ENCODE measurements around the gene PRKD2.
A peak's percentile ranks its signal among the peaks of the same experiment; 100 is the strongest.

Gene PRKD2

GRCh38 chr19:46698395-46699321 is 18.3 kb downstream of the PRKD2 start:
- DNase-seq: no peak

DNA sequence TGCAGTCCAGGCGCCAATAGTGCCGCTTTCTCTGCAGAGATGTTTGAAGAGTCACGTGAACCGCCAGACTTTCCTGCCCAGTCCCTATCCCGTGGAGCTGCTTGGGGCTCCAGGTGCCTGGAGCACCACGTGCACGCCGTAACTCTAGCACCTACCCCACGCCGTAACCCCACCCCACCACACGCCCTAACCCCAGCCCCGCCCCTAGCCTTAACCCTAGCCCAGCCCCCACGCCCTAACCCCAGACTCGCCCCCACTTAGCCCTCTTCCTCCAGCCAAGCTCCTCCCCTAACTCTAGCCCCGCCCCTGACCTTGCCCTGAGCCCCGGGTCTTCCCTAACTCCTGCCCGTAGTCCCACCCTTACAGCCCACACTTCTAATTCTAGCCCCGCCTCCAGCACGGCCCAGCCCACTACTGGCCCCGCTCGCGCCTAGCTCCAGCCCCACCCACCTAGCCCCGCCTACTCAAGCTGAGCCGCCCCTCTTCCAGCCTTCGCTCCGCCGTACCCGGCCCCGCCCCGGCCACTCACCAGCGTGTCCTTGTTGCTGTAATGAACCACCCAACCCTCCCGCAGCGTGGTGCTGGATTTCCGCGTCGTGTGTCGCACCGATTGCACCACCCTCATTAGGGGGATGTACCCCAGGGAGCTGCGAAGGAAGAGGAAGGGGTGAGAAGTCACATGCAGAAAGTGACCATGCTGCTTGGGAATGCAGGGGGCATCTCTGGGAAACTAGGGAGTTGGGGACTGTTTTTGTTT is 19.5 kb downstream of the PRKD2 start:
- peak; percentile 90 for DNase-seq

DNA sequence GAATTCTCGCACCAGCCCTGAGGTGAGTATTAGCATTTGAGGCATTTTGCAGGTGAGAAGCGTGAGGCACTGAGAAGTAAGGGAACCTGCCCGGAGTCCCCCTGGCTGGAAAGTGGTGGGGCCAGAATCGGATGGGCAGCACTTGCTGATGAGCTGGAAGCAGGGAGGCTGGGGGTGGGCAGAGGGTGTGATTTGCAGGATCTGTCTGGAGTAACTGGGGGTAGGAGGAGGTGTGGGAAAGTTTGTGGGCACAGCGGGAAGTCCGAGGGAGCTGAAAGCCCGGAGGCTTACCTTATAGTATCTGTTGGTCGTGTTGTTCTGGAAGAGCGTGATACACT is 20.1 kb downstream of the PRKD2 start:
- DNase-seq: no peak

- no peak for DNase-seq
These were observed 20.9 kb downstream of the PRKD2 start for GRCh38 chr19:46696052-46696451.

- no peak for DNase-seq
These were observed 23.2 kb downstream of the PRKD2 start for GRCh38 chr19:46693760-46694159.

DNA sequence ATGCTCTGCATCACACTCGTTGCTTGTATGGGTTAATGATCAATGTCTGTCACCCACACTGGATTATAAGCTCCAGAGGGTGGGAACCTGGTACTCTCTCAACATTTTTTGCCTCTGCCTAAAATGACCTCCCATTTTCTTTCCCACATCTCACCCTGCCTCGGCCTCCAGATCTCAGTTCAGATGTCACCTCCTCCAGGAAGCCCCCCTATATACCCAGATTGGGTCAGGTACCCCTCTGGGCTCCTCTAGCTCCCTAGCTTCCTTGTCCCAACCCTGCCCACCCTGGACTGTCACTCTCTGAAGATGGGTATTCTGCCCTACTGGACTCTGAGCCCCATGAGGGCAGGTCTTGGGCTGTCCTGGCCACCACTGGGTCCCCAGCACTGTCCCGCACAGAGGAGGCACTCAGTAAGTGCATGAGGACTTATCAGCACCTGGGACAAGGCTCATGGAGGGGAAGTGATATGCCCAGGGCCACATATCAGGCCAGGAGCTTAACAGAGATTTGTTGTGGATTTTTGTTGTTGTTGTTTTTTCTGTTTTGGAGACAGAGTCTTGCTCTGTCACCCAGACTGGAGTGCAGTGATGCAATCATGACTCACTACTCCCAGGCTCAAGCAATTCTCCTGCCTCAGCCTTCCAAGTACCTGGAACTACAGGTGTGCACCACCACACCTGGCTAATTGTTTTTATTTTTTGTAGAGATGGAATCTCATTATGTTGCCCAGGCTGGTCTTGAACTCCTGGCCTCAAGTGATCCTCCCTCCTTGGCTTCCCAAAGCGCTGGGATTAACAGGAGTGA is 23.8 kb downstream of the PRKD2 start:
- DNase-seq: no peak

- DNase-seq: no peak
These were observed 25.0 kb downstream of the PRKD2 start for GRCh38 chr19:46691948-46692347.

- no peak for DNase-seq
These were observed 25.8 kb downstream of the PRKD2 start for GRCh38 chr19:46691104-46691503.

- DNase-seq: no peak
These were observed 27.6 kb downstream of the PRKD2 start for GRCh38 chr19:46689358-46689757.

- no peak for DNase-seq
These were observed 29.3 kb downstream of the PRKD2 start for GRCh38 chr19:46687438-46688145.

DNA sequence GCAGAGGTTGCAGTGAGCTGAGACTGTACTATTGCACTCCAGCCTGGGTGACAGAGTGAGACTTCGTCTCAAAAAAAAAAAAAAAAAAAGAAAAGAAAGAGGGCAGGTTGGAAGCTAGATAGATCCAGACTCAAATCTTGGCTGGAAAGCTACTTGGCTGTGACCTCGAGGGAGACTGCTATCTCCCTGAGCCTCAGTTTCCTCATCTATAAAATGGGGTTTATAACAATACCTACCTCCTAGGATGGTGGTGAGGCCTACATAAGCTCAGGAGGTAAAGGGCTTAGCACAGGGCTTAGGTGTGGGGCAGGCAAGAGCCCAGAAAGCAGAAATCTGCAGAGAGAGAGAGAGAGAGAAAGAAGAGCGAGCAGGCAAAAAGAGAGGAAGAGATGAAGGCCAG is 31.7 kb downstream of the PRKD2 start:
- DNase-seq: no peak

- no peak for DNase-seq
These were observed 38.7 kb downstream of the PRKD2 start for GRCh38 chr19:46678110-46678732.

- DNase-seq: peak; percentile 3
These were observed 42.3 kb downstream of the PRKD2 start for GRCh38 chr19:46674416-46675178.

- no peak for DNase-seq
These were observed 46.1 kb downstream of the PRKD2 start for GRCh38 chr19:46670813-46671212.

DNA sequence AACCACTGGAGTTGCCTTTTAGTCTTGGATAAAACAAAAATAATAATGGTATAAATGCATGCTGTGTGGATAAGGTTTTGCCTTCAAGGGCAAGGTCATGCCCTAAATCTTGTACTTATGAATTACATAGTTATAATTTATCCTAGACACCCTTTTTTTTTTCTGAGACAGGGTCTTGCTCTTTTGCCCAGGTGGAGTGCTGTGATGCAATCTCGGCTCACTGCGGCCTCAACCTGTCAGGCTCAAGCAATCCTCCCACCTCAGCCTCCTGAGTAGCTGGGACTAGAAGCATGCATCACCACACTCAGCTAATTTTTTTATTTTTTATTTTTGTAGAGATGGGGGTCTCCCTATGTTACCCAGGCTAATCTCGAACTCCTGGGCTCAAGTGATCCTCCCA is 48.3 kb downstream of the PRKD2 start:
- no peak for DNase-seq

GRCh38 chr19:46665072-46665471 is 51.8 kb downstream of the PRKD2 start:
- DNase-seq: no peak

GRCh38 chr19:46661735-46662592 is 55.0 kb downstream of the PRKD2 start:
- peak; percentile 88 for DNase-seq

- peak; percentile 96 for DNase-seq
These were observed 55.7 kb downstream of the PRKD2 start, which contains the start of gene DACT3 for GRCh38 chr19:46661020-46661731. DACT3 (minus strand) TSS chr19:46661182; CDS start chr19:46661064, 118 bp downstream.

DNA sequence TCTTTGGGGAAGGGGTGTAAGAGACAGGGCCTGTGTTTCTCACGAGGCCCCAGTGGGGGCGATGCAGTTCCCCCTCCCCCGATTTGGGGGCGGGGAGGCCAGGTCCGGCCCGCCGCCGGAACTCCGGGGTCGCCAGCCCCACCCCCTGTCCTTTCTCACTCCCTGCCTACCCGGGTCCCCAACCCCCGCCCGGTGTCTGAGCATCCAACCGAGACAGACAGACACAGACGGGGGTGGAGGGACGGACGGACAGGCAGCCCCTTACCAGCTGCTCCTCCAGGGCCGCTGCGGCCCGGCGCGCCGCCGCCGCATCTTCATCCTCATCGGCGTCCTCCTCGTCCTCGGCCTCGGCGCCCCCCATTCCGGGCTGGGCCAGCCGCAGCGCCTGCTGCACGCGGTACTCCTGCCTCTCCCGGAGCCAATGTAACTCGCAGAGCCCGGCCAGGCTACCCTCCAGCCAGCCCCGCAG is 56.3 kb downstream of the PRKD2 start:
- DNase-seq: no peak

Data from NCI-H2029 treated with DMSO at 0.1 percent for 48 hours (cell line).